Spleen (tissue), 7 donors: ENCODE results near the gene SYNJ2.

Experiments used
- CTCF ChIP-seq, 11 experiments: fragments of 200-600 bp in 7 of 11; fragments of 450-650 bp in 4 of 11; sonication (generic) in 4 of 11; IDR thresholded peaks in 8 of 11; conservative IDR thresholded peaks in 3 of 11; 1 replicate in 7 of 11; 2 replicates in 4 of 11; pipeline versions ENCODE4 v1.4.0 to v1.8.0; 2016 to 2021; ENCODE audit warnings: antibody characterized with exemption in 11 of 11, inconsistent platforms in 4 of 11, mild to moderate bottlenecking in 1 of 11
- POLR2A ChIP-seq, 3 donors: fragments of 450-650 bp; IDR thresholded peaks; one replicate each; pipeline ENCODE4 v1.5.1; 2017; ENCODE audit warnings: antibody characterized with exemption in 3 of 3, mild to moderate bottlenecking in 1 of 3
- donor health status: DM: no; HTN: no; CAD: no; lungs with moderate emphysema.
- donor health status: DM: no; HTN: no; CAD: no.
- donor health status: DM: no; HTN: no; CAD: no.

GRCh38 chr6:158020811-158021210, 39.1 kb downstream of the SYNJ2 start:
- TF ChIP-seq CTCF (IDR thresholded peaks at IDR 0.05 in 8 of 11, conservative IDR thresholded peaks at IDR 0.05 in 3 of 11), result no peak
- no peak for TF ChIP-seq POLR2A (IDR thresholded peaks at IDR 0.05)
